K562 (cell line): Measurements from ENCODE around the gene COMMD1. TPM values are rescaled to one million over a fixed set of nuclear protein-coding genes. Genes with fewer than 3 reads are reported as not detected.
"Not testable (repeated sequence)": the region's sequence is repeated elsewhere in the genome, so short reads cannot be mapped to it uniquely, and the experiment has no call there.

Experiments used
- ATAC-seq: fragments of 200-7000 bp; cut with Tn5 transposase; 3 replicates; pipeline ENCODE4 v1.9.1; 2020; ENCODE audit warnings: moderate library complexity
- BruUV-seq: library from RNA; stranded (reverse); fragments of 400-500 nt; replicated peaks from 2 replicates; lab custom pipeline; 2021; lab: Mats Ljungman, UMichigan
- CTCF ChIA-PET: fragments of 300-600 bp; formaldehyde crosslinking; extraction: SDS; loops from one replicate; lab custom pipeline; 2021; ENCODE audit warnings: low intra/inter-chr PET ratio; lab: Yijun Ruan, JAX
- POLR2A ChIA-PET: fragments of 300-600, 350-650 bp; sonication (Branson Sonifier 250); formaldehyde crosslinking; extraction: SDS; loops from one replicate; lab custom pipeline; 2021; ENCODE audit warnings: antibody characterized with exemption, inconsistent platforms; lab: Yijun Ruan, JAX
- DNase-seq, 4 experiments: peaks; one replicate each; pipeline versions ENCODE4 v3.0.0 to v3.0.0-alpha.2; 2011 to 2018; ENCODE audit warnings: low spot score in 3 of 4, mixed read lengths in 3 of 4; ENCODE audit errors: extremely low read depth in 1 of 4
- FAIRE-seq: peaks from 2 replicates; lab custom pipeline; 2011; peaks lifted over from hg19 to GRCh38; lab: Jason Lieb, UNC
- H2AFZ ChIP-seq: 2 replicates; pipeline ENCODE4 v1.6.0; 2011; ENCODE audit warnings: low read depth, low read length, control low read depth, inconsistent platforms
- H3K27ac ChIP-seq: fragments of 200-600 bp; 3 replicates; pipeline ENCODE4 v1.8.0; 2011; ENCODE audit warnings: low read depth, mild to moderate bottlenecking, control low read depth, inconsistent platforms, low read length, moderate library complexity, mixed read lengths; ENCODE audit errors: extremely low read depth
- H3K27me3 ChIP-seq, 2 experiments: fragments of 300-600 bp in 1 of 2; 2 replicates in 1 of 2; 3 replicates in 1 of 2; pipeline versions ENCODE4 v1.6.0 to v1.8.0; 2011; ENCODE audit warnings: inconsistent platforms in 2 of 2, low read length in 2 of 2, mild to moderate bottlenecking in 1 of 2, mixed read lengths in 1 of 2, moderate library complexity in 1 of 2; ENCODE audit not compliant: control insufficient read depth in 2 of 2, insufficient read depth in 2 of 2
- H3K36me3 ChIP-seq: fragments of 300-600 bp; 3 replicates; pipeline ENCODE4 v1.8.0; 2011; ENCODE audit warnings: mild to moderate bottlenecking, low read length, inconsistent platforms; ENCODE audit not compliant: control insufficient read depth, insufficient read depth
- H3K4me1 ChIP-seq, 2 experiments: fragments of 200-600 bp in 1 of 2; replicated peaks in 1 of 2; 2 replicates in 1 of 2; 3 replicates in 1 of 2; pipeline versions ENCODE4 v1.5.1 to v1.8.0; 2011; ENCODE audit warnings: inconsistent platforms in 2 of 2, low read length in 2 of 2, mild to moderate bottlenecking in 1 of 2, mixed read lengths in 1 of 2, moderate library complexity in 1 of 2; ENCODE audit not compliant: control insufficient read depth in 2 of 2, insufficient read depth in 2 of 2
- H3K4me2 ChIP-seq: 2 replicates; pipeline ENCODE4 v1.6.1; 2011; ENCODE audit warnings: low read length, control low read depth, inconsistent platforms, mixed read lengths; ENCODE audit not compliant: insufficient read depth
- H3K4me3 ChIP-seq: fragments of 200-600 bp; sonication (generic), shearing (Covaris generic); 2 replicates; pipeline ENCODE4 v1.5.1; 2016; ENCODE audit warnings: control low read depth, inconsistent platforms
- H3K79me2 ChIP-seq: fragments of 200-600 bp; 3 replicates; pipeline ENCODE4 v1.8.0; 2011; ENCODE audit warnings: low read length, inconsistent platforms; ENCODE audit not compliant: control insufficient read depth, insufficient read depth
- H3K9ac ChIP-seq, 2 experiments: 2 replicates each; pipeline versions ENCODE4 v1.6.0 to v1.6.1; 2011; ENCODE audit warnings: low read depth in 2 of 2, low read length in 2 of 2, control low read depth in 1 of 2, inconsistent platforms in 1 of 2, mild to moderate bottlenecking in 1 of 2, mixed read lengths in 1 of 2; ENCODE audit not compliant: insufficient read depth in 1 of 2
- H3K9me1 ChIP-seq: one replicate; pipeline ENCODE4 v1.6.0; 2011; ENCODE audit warnings: inconsistent platforms, mild to moderate bottlenecking, low read length, moderate library complexity; ENCODE audit not compliant: control insufficient read depth, insufficient read depth
- H3K9me3 ChIP-seq: replicated peaks from 2 replicates; pipeline ENCODE4 v1.5.1; 2011; ENCODE audit warnings: low read depth, low read length, inconsistent platforms; ENCODE audit not compliant: control insufficient read depth, insufficient read depth
- H4K20me1 ChIP-seq: replicated peaks from 2 replicates; pipeline ENCODE4 v1.6.1; 2011; ENCODE audit warnings: low read length, inconsistent platforms, mixed read lengths; ENCODE audit not compliant: control insufficient read depth, insufficient read depth
- ADNP ChIP-seq: fragments of 200-800 bp; sonication (Bioruptor generic); IDR thresholded peaks from 2 replicates; pipeline ENCODE4 v1.6.1; 2016; ENCODE audit warnings: missing genetic modification characterization, missing compliant biosample characterization
- ASH1L ChIP-seq: fragments of 450-650 bp; IDR thresholded peaks from 2 replicates; pipeline ENCODE4 v1.6.1; 2018; ENCODE audit warnings: borderline replicate concordance, mild to moderate bottlenecking, low read depth; ENCODE audit not compliant: partially characterized antibody
- NFYB ChIP-seq: IDR thresholded peaks from 2 replicates; pipeline ENCODE4 v1.6.1; 2011; ENCODE audit warnings: mild to moderate bottlenecking, moderate library complexity; ENCODE audit not compliant: insufficient read length; ENCODE audit errors: extremely low read depth
- RBFOX2 ChIP-seq: fragments of 200-400 bp; formaldehyde crosslinking; IDR thresholded peaks from 2 replicates; pipeline ENCODE4 v1.6.1; 2017; ENCODE audit warnings: low read depth, mild to moderate bottlenecking, low read length, moderate library complexity
- RBM25 ChIP-seq: fragments of 200-400 bp; formaldehyde crosslinking; IDR thresholded peaks from 2 replicates; pipeline ENCODE4 v1.6.1; 2018; ENCODE audit warnings: low read length, low read depth, moderate library complexity; ENCODE audit not compliant: severe bottlenecking
- ZBTB33 ChIP-seq: sonication (generic); formaldehyde crosslinking; IDR thresholded peaks from 2 replicates; pipeline ENCODE4 v1.8.1; 2023; ENCODE audit warnings: mild to moderate bottlenecking, missing genetic modification reagents
- WGBS: fragments of 100-300 bp; shearing (Covaris generic); methylation state at CpG from one replicate; pipeline ENCODE4 v1.1.6; 2016; ENCODE audit warnings: low coverage, mixed read lengths; ENCODE audit not compliant: insufficient coverage; ENCODE audit errors: missing lambda C conversion rate; 5-methylcytosine and 5-hydroxymethylcytosine counted together
- in situ Hi-C: fragments of 300-500 bp; cut with MboI; formaldehyde crosslinking; loops from 4 replicates; pipeline ENCODE4 v1.15.0; 2018; ENCODE audit warnings: inconsistent platforms, mixed read lengths
- intact Hi-C: fragments of 100-400 bp; cut with micrococcal nuclease; formaldehyde crosslinking; loops from 2 replicates; pipeline ENCODE4 v1.14.2; 2022
- polyA plus RNA-seq, 8 experiments: library from polyadenylated mRNA; depleted of rRNA in 4 of 8; stranded (reverse) in 5 of 8; unstranded in 3 of 8; fragments of >200 nt; fragmentation: Nextera tagmentation in 2 of 8; fragmentation: Illumina TruSeq in 1 of 8; extraction: Ambion mirVana in 2 of 8; extraction: Trizol in 1 of 8; gene quantifications; 2 replicates each; pipeline versions ENCODE4 v1.2.1 to v1.2.3, GENCODE V29; 2011 to 2014; ENCODE audit warnings: inconsistent platforms in 1 of 8, missing spikeins in 1 of 8
- total RNA-seq, 7 experiments: library from RNA; depleted of rRNA in 6 of 7; stranded (reverse); fragments of >200 nt in 6 of 7; fragmentation: Illumina TruSeq in 2 of 7; extraction: Trizol in 2 of 7; gene quantifications; 2 replicates each; pipeline versions ENCODE4 v1.2.1 to v1.2.3, GENCODE V29; 2011 to 2021; ENCODE audit warnings: low replicate concordance in 1 of 7

COMMD1 gene
- total and polyA plus RNA-seq, 9 of the 15 experiments (the other 6 are each of a cell fraction or from before 2014, with no cell fraction given), result 14.4 to 77.0 (median 21.4) TPM

GRCh38 chr2:62040926-62041325 lies 135.5 kb downstream of the COMMD1 start (continued):
- TF ChIP-seq RBFOX2, result no peak
- no peak for TF ChIP-seq ADNP (tag)

- H3K79me2 ChIP-seq, H3K9me3 ChIP-seq, H3K9ac ChIP-seq, H3K9me1 ChIP-seq, H3K27me3 ChIP-seq, CTCF ChIA-PET, DNase-seq, intact Hi-C loops, in situ Hi-C loops, H3K4me2 ChIP-seq, H3K36me3 ChIP-seq, H3K27ac ChIP-seq, ATAC-seq, H3K4me3 ChIP-seq, BruUV-seq, H4K20me1 ChIP-seq, H3K4me1 ChIP-seq, H2AFZ ChIP-seq, FAIRE-seq: not testable (repeated sequence)
- WGBS, result 73% methylated on average over 13 of the region's 16 CpGs
- peak; percentile 35 for TF ChIP-seq RBM25
- TF ChIP-seq ZBTB33, result peak; percentile 35; the same call in 1 of the 2 replicates
- peak; percentile 64 for TF ChIP-seq NFYB
- peak; percentile 13 for TF ChIP-seq ASH1L
- POLR2A ChIA-PET, result interaction anchor here (1.1 kb wide), 1 partner anchor 18 kb away, joined by 3 read pairs; no protein-coding TSS in a partner anchor
These were observed 136.4 kb downstream of the COMMD1 start for GRCh38 chr2:62041701-62042385.
